GM19099 (cell line): ENCODE results near the gene BAHD1.

ENCODE experiments used
- POLR2A ChIP-seq: IDR thresholded peaks from 3 replicates; pipeline ENCODE4 v1.6.1; 2011; ENCODE audit warnings: low read depth; ENCODE audit not compliant: insufficient read length; ENCODE audit errors: extremely low read depth

The BAHD1 gene

GRCh38 chr15:40454904-40455391, 14.2 kb downstream of the BAHD1 start:
- no peak for TF ChIP-seq POLR2A

GRCh38 chr15:40456299-40456712, 15.6 kb downstream of the BAHD1 start:
- TF ChIP-seq POLR2A: no peak

- TF ChIP-seq POLR2A: no peak
Measured at GRCh38 chr15:40456738-40457137, 16.0 kb downstream of the BAHD1 start.

GRCh38 chr15:40458495-40459371, 18.0 kb downstream of the BAHD1 start:
- no peak for TF ChIP-seq POLR2A

GRCh38 chr15:40459391-40460015, 18.8 kb downstream of the BAHD1 start:
- no peak for TF ChIP-seq POLR2A

- no peak for TF ChIP-seq POLR2A
Measured at GRCh38 chr15:40460404-40460803, 19.7 kb downstream of the BAHD1 start.

GRCh38 chr15:40461958-40462357, 21.2 kb downstream of the BAHD1 start:
- no peak for TF ChIP-seq POLR2A

- TF ChIP-seq POLR2A: no peak
Measured at GRCh38 chr15:40463279-40463678, 22.5 kb downstream of the BAHD1 start.

- TF ChIP-seq POLR2A: no peak
Measured at GRCh38 chr15:40463886-40464545, 23.3 kb downstream of the BAHD1 start.

- no peak for TF ChIP-seq POLR2A
Measured at GRCh38 chr15:40464595-40465185, 23.9 kb downstream of the BAHD1 start.

GRCh38 chr15:40465939-40466338, 25.2 kb downstream of the BAHD1 start:
- TF ChIP-seq POLR2A: no peak

- TF ChIP-seq POLR2A: no peak
Measured at GRCh38 chr15:40466426-40467260, 25.9 kb downstream of the BAHD1 start.

- TF ChIP-seq POLR2A: no peak
Measured at GRCh38 chr15:40467261-40467615, 26.5 kb downstream of the BAHD1 start.

GRCh38 chr15:40468898-40469331, 28.2 kb downstream of the BAHD1 start:
- no peak for TF ChIP-seq POLR2A

GRCh38 chr15:40469776-40470390, 29.1 kb downstream of the BAHD1 start:
- no peak for TF ChIP-seq POLR2A
